TTC549 (cell line): ENCODE data around the gene NUTM2G.
"Not testable (repeated sequence)": the region's sequence is repeated elsewhere in the genome, so short reads cannot be mapped to it uniquely, and the experiment has no call there.

ENCODE experiments used
- FAIRE-seq: peaks from 2 replicates; lab custom pipeline; 2012; peaks lifted over from hg19 to GRCh38; lab: Jason Lieb, UNC

The NUTM2G gene

GRCh38 chr9:96928543-96928942, at the start of gene NUTM2G:
TSS of gene NUTM2G (plus strand) at chr9:96928843. CDS start at chr9:96929025, 182 bp downstream.
- not testable (repeated sequence) for FAIRE-seq

GRCh38 chr9:96883922-96884321, 44.7 kb upstream of the NUTM2G start:
- FAIRE-seq = no peak

DNA sequence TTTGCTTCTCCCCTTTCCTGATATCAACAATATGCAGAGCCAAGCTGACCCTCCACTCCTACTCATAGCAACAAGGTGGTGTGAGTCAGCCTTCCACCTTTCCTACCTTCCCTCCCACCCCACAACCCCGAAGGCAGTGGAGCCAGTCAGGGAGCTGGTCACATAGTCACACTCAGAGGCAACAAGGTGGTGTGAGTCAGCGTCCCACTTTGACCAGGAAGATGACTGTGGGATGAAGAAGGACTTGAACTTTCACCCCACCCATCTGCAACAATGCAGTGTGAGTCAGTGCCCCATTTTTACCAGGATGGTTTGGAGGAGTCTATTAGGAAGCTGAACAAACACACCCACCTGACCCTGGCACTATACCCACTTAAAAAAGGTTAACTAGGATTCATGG, 44.2 kb upstream of the NUTM2G start:
- FAIRE-seq = no peak

DNA sequence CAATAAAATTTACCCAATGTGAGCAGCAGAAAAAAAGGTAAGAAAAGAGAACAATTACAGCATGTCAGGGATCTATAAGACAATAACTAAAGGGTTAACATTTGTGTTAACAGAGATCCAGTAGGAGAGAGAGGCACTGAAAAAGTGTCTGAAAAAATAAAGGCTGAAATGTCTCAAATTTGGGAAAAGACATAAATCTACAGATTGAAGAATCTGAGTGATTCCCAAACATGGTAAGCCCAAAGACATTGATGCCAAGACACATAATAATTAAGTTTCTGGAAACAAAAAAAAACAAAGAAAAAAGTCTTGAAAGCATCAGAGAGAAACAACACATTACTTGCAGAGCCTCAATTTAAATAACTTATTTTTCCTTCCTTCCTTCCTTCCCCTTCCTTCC, 43.2 kb upstream of the NUTM2G start:
- no peak for FAIRE-seq

DNA sequence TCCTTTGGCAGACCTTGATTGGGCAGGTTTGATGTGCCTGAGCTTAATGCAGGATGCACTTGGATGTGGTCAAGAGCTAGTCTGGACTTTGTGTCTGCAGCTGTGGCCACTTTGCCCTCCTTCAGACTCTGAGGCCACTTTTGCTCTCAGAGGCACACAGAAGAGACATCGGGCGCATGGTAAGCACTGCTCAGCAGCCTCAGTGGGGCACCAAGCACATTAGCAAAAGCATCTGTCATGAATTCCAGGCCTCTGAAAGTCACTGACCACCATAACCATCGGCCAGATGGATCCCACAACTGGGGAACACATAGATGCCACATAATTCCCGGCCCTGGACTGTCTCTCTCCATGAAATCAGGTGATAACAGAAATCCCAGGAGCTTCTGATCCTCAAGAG, 40.1 kb upstream of the NUTM2G start:
- no peak for FAIRE-seq

GRCh38 chr9:96892131-96892530, 36.5 kb upstream of the NUTM2G start:
- no peak for FAIRE-seq

DNA sequence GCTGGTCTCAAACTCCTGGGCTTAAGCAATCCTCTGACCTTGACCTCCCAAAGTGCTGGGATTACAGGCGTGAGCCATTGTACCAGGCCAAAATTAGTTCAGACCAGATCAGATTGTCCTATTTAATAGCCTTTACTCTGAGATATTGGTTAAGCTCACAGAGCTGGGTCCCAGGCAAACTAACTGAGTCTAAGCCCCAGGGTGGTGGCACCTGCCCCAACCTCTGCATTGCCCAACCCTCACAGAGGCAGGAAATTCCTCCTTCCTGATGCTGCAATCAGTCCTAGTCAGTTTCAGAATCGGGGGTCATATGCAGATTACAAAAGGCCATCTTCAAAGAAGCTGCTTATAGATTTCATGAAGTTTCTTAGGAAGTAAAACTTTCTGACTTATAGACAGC, 28.6 kb upstream of the NUTM2G start:
- FAIRE-seq = not testable (repeated sequence)

GRCh38 chr9:96904947-96905722, 23.5 kb upstream of the NUTM2G start:
- FAIRE-seq = not testable (repeated sequence)

DNA sequence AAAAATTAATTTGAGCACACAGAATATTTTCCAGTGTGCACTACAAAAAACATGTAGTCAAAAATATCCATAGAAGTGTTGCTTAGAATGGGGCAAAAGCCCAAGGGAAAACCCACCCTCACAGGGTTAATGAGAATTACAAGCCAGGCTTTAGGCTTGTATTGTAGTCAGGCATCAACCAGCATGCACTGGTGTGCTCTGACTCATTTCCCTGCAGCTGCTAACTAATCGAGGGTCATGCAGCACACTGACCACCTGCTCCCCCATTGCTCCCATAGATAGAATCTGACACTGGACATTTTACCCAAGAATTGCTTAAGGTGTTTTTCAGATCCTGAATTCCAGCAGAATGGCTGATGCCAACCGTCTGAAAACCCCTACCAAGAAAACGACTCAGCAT, 20.2 kb upstream of the NUTM2G start:
- FAIRE-seq = not testable (repeated sequence)

- not testable (repeated sequence) for FAIRE-seq
Measured at GRCh38 chr9:96915539-96915938, 13.1 kb upstream of the NUTM2G start.

DNA sequence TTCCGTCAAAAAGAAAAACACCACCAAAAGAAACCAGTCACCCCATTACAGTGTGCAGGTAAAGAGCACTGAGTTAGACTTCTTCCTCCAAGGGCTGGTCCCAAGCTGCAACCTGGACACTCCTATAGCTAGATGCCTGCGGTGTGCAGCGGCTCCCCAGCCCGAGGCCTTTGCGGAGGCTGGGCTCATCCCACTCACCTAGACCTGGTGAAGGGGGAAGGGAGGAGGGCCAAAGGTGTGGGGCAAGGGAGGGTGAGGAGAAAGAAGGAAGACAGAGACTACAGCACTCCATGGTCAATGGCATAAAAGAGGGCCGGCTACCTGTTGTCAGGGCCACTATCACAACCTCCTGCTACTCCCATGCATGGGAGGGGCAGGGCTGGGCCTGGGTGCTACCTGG, 12.1 kb upstream of the NUTM2G start:
- FAIRE-seq = not testable (repeated sequence)

DNA sequence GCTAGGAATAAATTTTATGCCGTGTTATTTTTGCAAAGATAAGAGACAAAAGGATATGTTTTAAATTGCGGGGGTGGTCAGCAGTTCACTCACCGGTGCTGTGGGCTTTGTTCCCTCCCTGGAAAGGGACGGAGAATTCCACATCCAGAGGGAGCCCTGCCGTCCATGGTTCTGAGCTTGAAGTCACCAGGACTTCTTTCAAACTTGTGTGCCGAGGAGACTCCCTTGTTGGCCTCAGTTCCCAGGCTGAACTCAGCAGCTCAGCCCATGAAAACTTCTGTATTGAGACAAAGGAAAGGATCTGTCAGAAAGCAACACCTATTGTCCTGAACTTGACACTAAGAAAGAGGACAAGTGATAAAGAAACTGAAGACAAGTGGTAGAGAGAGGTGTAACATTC, 10.1 kb upstream of the NUTM2G start:
- FAIRE-seq = not testable (repeated sequence)

DNA sequence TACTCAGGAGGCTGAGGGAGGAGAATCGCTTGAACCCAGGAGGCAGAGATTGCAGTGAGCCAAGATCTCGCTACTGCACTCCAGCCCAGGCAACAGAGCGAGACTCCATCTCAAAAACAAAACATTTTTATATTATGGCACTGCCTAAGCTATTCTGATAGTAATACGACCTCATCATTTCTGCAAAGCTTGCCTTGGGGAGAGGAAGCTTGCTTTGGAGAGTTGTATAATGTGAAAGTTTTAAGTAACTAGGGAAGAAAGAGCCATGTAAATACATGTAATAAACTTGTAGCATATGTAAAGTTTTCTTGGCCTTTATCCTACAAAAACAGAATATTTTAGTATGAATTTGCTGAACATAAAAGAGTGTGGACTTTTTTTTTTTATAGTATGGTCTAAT, 7.8 kb upstream of the NUTM2G start:
- FAIRE-seq = not testable (repeated sequence)

DNA sequence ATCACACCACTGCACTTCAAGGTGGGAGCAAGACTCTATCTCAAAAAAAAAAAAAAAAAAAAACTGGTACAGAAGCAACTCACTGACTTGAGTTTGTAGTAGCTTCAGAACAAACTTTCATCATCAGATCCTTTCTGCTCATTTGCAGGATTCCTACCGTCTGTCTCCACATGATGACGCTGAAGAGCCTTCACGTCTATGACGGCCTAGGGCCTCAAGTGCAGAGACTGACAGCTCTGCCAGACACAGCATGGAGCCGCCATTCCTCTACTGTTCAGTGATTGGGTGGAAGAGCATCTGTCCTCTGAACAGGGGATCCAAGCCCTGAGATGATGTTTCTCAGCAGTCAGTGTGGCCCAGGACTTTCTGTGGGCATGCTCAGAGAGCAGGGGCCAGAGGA, 3.1 kb upstream of the NUTM2G start:
- not testable (repeated sequence) for FAIRE-seq

- FAIRE-seq = not testable (repeated sequence)
Measured at GRCh38 chr9:96931665-96932064, 3.0 kb downstream of the NUTM2G start.

DNA sequence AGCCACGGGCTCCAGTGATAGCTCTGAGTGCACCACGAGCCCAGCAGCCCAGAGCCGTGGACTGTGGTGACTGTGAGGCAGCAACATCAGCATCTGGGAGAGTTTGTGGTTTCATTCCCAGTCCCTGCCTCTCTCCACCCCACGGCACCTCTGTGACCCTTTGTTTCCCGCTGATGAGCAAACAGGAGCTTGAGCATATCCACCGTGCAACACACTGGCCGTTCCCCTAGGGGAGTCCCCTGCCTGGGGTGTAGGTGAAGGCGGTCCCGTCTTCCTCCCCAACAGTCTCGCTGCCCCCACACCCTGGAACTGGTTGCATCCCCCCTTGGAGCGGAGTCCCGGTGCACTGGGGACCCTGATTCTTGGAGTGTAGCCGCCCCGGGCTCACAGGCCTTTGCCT, 5.5 kb downstream of the NUTM2G start:
- FAIRE-seq = not testable (repeated sequence)

DNA sequence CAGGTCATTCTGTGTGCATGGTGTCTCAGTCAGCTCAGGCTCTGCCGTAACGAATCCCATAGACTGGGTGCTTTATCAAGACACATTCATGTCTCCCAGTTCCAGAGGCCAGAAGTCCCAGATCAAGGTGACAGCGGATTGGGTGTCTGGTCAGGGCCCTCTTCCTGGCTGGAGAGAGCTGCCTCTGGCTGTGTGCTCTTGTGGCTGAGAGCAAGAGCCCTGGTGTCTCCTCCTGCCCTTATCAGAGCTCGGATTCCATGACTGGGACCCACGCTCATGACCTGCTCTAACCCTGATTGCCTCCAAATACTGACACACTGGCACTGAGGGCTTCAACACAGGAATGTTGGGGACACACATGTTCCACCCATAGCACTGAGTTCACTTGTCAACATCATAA, 6.1 kb downstream of the NUTM2G start:
- not testable (repeated sequence) for FAIRE-seq

DNA sequence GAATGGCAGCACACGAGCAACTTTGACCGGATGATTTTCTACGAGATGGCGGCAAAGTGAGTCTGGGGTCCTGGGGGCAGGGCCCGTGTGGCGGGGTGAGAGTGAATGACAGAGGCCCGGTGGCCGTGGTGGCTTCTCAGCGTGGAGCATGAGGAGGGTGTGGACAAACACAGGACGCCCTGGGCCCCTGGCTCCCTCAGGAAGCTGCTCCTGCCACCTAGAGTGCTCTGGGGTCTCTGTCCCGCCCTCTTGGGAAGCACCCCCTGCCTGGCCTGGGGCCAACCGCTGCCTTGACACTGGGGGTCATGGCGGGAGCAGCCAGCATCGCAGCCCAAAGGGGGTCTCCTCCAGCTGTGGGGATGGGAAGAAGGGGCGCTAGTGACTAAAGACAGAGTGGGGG, 6.8 kb downstream of the NUTM2G start:
- not testable (repeated sequence) for FAIRE-seq

DNA sequence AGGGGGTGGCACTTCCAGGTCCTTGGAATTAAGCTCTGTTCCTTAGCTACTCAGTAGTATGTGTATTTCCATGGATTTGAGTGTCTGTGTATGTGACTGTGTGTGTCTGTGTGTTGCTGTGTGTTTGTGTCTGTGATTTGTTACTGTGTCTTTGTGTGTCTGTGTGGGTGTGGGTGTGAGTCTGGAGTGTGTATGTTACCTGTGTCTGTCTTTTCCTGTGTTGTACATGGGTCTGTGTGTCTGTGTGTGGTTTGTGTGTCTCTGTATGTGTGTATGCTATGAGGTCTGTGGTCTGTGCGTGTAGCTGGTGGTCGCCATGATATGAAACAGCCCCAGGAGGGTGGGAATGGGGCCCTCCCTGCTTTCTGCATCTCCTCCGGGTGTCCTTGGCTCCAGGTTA, 8.8 kb downstream of the NUTM2G start:
- FAIRE-seq = not testable (repeated sequence)

- FAIRE-seq = not testable (repeated sequence)
Measured at GRCh38 chr9:96938957-96939665, 10.5 kb downstream of the NUTM2G start.

DNA sequence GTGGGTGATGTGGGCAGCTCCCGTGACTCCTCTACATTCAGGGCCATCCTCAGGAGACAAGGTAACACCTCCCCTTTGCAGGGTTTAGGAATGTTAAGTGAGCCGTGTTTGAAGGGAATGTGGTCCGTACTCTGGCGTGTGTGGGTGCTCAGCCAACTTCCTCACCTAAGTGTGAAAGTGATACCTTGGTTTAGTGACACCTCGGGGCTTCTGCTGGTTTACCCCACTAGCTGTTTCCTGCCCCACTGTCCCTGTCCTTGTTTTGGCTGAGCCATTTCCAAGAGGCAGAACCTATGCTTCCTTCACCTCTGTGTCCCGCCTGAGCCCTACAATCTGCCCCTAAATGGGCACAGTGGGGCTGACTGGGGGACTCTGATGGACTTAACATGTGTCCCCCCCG, 12.3 kb downstream of the NUTM2G start:
- not testable (repeated sequence) for FAIRE-seq

DNA sequence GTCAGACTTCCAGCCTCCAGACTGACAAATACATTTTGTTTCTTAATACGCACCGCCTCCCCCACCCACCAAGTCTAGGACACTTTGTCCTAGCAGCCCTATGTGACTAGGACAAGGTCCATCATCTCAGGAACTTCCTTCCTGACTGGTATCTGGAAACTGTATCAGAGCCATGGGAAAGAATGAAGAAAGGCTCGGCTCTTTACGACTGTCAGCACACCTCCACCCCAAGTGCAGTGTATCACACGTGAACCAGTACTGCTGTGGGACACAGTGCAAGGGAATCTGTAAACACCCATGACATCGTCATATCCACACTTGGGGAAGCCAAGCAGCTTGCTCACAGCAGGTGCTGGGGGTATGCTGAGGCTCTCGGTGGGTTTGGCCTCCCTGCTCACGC, 13.0 kb downstream of the NUTM2G start:
- FAIRE-seq = not testable (repeated sequence)

DNA sequence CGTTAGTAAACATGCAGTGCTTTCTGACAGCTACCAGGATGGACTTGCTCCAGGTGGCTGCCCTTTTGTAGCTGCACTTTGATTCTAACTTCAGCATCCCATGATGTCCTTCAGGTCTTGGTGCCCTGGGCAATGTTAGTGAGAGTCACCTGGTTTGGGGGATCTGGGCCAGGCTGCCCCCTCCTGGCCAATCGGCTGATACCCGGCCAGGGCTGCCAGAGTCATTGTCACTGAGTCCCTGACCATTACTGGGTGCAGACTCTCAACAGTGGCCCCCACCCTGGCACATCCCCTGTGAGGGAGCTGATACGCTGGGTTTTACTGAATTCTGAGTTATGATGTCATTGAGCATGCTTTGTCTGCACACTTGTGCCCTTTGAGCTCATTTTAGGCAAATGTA, 13.5 kb downstream of the NUTM2G start:
- FAIRE-seq = not testable (repeated sequence)

- FAIRE-seq = not testable (repeated sequence)
Measured at GRCh38 chr9:96949346-96949745, 20.7 kb downstream of the NUTM2G start.
